Transverse colon (tissue), 4 donors: ENCODE results near the gene GSDMA. TPM values are rescaled to one million over a fixed set of nuclear protein-coding genes. Genes with fewer than 3 reads are reported as not detected.

Experiments used
- DNase-seq: peaks from one replicate; pipeline ENCODE4 v3.0.0-alpha.2; 2019
- H3K27ac ChIP-seq, 4 donors: fragments of 200-600 bp; sonication (generic); 2 replicates each; pipeline ENCODE4 v1.5.1; 2016 to 2018; ENCODE audit warnings: inconsistent platforms in 4 of 4
- H3K27me3 ChIP-seq: fragments of 200-600 bp; sonication (generic); 2 replicates; pipeline ENCODE4 v1.5.1; 2017; ENCODE audit warnings: inconsistent platforms
- H3K36me3 ChIP-seq, 4 donors: fragments of 200-600 bp; sonication (generic); 2 replicates each; pipeline ENCODE4 v1.5.1; 2017 to 2019; ENCODE audit warnings: inconsistent platforms in 4 of 4
- H3K4me1 ChIP-seq, 4 donors: fragments of 200-600 bp; sonication (generic); 2 replicates each; pipeline ENCODE4 v1.5.1; 2017 to 2020; ENCODE audit warnings: inconsistent platforms in 4 of 4
- H3K4me3 ChIP-seq, 4 donors: fragments of 200-600 bp; sonication (generic); 1 replicate in 1 of 4; 2 replicates in 3 of 4; pipeline versions ENCODE4 v1.5.1 to v1.6.1; 2017 to 2019; ENCODE audit warnings: inconsistent platforms in 4 of 4
- H3K9me3 ChIP-seq, 2 donors: fragments of 200-600 bp; sonication (generic); 2 replicates each; pipeline ENCODE4 v1.5.1; 2017 to 2019; ENCODE audit warnings: inconsistent platforms in 2 of 2
- EP300 ChIP-seq: sonication (generic); formaldehyde crosslinking; IDR thresholded peaks from one replicate; pipeline ENCODE4 v1.6.1; 2017; ENCODE audit warnings: antibody characterized with exemption, low read depth
- POLR2A ChIP-seq: fragments of 450-650 bp; IDR thresholded peaks from one replicate; pipeline ENCODE4 v1.6.1; 2016; ENCODE audit warnings: antibody characterized with exemption, mild to moderate bottlenecking, moderate library complexity
- POLR2AphosphoS5 ChIP-seq, 3 donors: sonication (generic); formaldehyde crosslinking; IDR thresholded peaks; one replicate each; pipeline ENCODE4 v1.6.1; 2016; ENCODE audit warnings: antibody characterized with exemption in 3 of 3
- WGBS, 2 donors: methylation state at CpG; one replicate each; pipeline ENCODE4 v1.1.5; 2018; ENCODE audit warnings: low coverage in 1 of 2; 5-methylcytosine and 5-hydroxymethylcytosine counted together
- in situ Hi-C, 4 donors: fragments of 200-750 bp; cut with MboI; loops; one replicate each; pipeline versions ENCODE4 v1.15.0 to v1.15.1; 2017; ENCODE audit warnings: low sequenced_read_pairs in 3 of 4, low pct_ligation_motif_present in 1 of 4, low pct_unique_long_range_greater_than_20kb in 1 of 4
- intact Hi-C: fragments of 100-400 bp; cut with DNase I; formaldehyde crosslinking; loops from one replicate; pipeline ENCODE4 v1.15.1; 2023; ENCODE audit warnings: low total_unique reads
- total RNA-seq, 4 donors: library from RNA; depleted of rRNA; stranded (reverse); fragments of >200 nt; gene quantifications; one replicate each; pipeline ENCODE4 v1.1.0, GENCODE V29; 2016
- TF ChIP-seq, protein P1 (sequence below), 5 experiments: fragments of 200-600 bp in 3 of 5; fragments of 450-650 bp in 2 of 5; sonication (generic) in 3 of 5; IDR thresholded peaks; 1 replicate in 2 of 5; 2 replicates in 3 of 5; pipeline ENCODE4 v1.5.1; 2016 to 2017; ENCODE audit warnings: antibody characterized with exemption in 5 of 5, inconsistent platforms in 3 of 5, mild to moderate bottlenecking in 2 of 5, moderate library complexity in 1 of 5

The GSDMA gene
- total RNA-seq, 4 donors from 2014 or later: 3.7 TPM; not detected in 3

DNA sequence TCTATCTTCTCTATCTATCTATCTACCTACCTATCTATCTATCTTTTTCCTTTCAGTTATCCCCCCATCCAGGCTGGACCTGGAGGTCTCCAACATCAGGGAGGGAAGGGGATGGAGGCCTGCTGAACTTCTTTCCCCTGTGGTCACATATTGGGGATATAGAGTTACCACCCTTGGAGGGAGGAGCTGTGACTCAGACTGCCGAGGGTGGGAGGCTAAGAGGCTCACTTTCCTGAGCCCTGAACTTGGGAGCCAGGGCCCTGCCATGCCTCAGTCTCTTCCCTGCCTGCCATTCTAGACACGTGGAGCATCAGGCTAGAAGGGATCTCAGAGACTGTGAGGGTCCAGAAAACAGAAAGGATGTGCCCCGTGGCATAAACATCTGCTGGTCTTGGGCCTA is 26.9 kb upstream of the GSDMA start:
- Histone ChIP-seq H3K4me3 (no peak overlapping the region), H3K36me3 (no peaks in the 10 kb centered on the region), H3K27ac (no peak overlapping the region), H3K9me3 (no peaks in the 10 kb centered on the region), H3K4me1 (no peaks in the 10 kb centered on the region), H3K27me3 (no peaks in the 10 kb centered on the region)
- no peak for DNase-seq
- TF ChIP-seq POLR2AphosphoS5 (IDR thresholded peaks at IDR 0.05) (no peak), EP300 (no peak), POLR2A (no peak)
- TF ChIP-seq, protein P1, sequence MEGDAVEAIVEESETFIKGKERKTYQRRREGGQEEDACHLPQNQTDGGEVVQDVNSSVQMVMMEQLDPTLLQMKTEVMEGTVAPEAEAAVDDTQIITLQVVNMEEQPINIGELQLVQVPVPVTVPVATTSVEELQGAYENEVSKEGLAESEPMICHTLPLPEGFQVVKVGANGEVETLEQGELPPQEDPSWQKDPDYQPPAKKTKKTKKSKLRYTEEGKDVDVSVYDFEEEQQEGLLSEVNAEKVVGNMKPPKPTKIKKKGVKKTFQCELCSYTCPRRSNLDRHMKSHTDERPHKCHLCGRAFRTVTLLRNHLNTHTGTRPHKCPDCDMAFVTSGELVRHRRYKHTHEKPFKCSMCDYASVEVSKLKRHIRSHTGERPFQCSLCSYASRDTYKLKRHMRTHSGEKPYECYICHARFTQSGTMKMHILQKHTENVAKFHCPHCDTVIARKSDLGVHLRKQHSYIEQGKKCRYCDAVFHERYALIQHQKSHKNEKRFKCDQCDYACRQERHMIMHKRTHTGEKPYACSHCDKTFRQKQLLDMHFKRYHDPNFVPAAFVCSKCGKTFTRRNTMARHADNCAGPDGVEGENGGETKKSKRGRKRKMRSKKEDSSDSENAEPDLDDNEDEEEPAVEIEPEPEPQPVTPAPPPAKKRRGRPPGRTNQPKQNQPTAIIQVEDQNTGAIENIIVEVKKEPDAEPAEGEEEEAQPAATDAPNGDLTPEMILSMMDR (IDR thresholded peaks at IDR 0.05): no peak
- intact Hi-C loops: no loop called here
- 49% methylated on average over 3 of the region's 3 CpGs; no CpG with 5 or more reads in 1 of the 2 donors for WGBS, 2 donors
- in situ Hi-C loops: no loop called here

DNA sequence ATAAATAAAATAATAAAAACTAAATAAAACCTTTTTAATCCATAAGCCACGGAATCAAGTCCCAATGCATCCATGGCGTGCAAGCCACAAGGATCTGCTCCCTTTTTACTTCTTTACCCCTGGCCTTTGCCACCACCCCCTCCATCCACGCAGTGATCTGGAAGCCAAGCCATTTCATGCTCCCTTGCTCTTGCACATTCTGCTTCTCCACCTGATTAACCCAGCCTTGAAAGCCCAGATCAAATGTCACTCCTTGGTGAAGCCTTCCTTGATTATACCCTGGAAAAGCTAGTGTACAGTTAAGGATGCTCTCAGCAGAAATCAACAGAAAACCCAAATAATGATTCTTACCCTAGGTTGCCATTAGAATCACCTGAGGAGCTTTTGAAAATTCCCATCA is 25.4 kb upstream of the GSDMA start:
- no peaks in the 10 kb centered on the region for H3K36me3 ChIP-seq
- intact Hi-C loops: no loop called here
- no peaks in the 10 kb centered on the region for H3K4me1 ChIP-seq
- no peak overlapping the region for H3K27ac ChIP-seq
- DNase-seq: no peak
- H3K27me3 ChIP-seq: no peaks in the 10 kb centered on the region
- no peak overlapping the region for H3K4me3 ChIP-seq
- no peaks in the 10 kb centered on the region for H3K9me3 ChIP-seq
- in situ Hi-C loops: no loop called here
- TF ChIP-seq EP300 (no peak), POLR2AphosphoS5 (IDR thresholded peaks at IDR 0.05) (no peak), POLR2A (no peak)
- TF ChIP-seq, protein P1 (IDR thresholded peaks at IDR 0.05): no peak
- 93 to 100% methylated on average over 3 of the region's 3 CpGs for WGBS, 2 donors

- Histone ChIP-seq H3K4me3 (no peak overlapping the region), H3K27me3 (no peaks in the 10 kb centered on the region), H3K9me3 (no peaks in the 10 kb centered on the region), H3K4me1 (no peaks in the 10 kb centered on the region), H3K36me3 (no peaks in the 10 kb centered on the region), H3K27ac (no peak overlapping the region)
- DNase-seq: no peak
- no peak for TF ChIP-seq EP300
- in situ Hi-C loops (no loop called here), intact Hi-C loops (no loop called here)
- WGBS, 2 donors: 56 to 71% methylated on average over 5 to 8 of the region's 8 CpGs
Observed at GRCh38 chr17:39938140-39938869, 24.5 kb upstream of the GSDMA start.

DNA sequence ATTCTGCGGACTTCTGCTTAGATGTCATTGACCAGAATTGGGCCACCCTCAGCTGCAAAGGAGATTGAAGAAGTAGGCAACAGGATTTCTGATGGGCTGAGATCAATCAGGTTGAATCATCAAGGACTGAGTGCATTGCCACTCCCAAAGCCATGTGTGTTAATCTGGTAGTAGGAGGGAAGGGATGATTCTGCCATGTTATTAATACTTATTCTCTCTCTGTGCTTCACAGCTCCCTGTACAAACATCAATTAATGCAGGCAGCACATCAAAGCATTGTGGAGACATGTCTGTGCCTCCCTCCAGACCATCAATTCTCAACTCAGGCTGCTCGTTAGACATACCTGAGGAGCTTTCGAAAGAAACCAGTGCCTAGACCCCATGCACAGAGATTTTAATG is 23.7 kb upstream of the GSDMA start:
- Histone ChIP-seq H3K4me1 (no peaks in the 10 kb centered on the region), H3K27ac (peak overlapping the region in 1 of 4 donors; percentile 49), H3K9me3 (no peaks in the 10 kb centered on the region), H3K27me3 (no peaks in the 10 kb centered on the region), H3K36me3 (no peaks in the 10 kb centered on the region), H3K4me3 (no peak overlapping the region)
- in situ Hi-C loops: no loop called here
- intact Hi-C loops: no loop called here
- no peak for TF ChIP-seq POLR2A
- TF ChIP-seq POLR2AphosphoS5 (IDR thresholded peaks at IDR 0.05): no peak
- TF ChIP-seq, protein P1 (IDR thresholded peaks at IDR 0.05): no peak
- TF ChIP-seq EP300: no peak
- WGBS, 2 donors: 88 to 92% methylated on average over 2 to 3 of the region's 3 CpGs
- no peak for DNase-seq
